DOHH2 (cell line): ENCODE results near the gene KIAA1614.

Experiments used
- CTCF ChIP-seq: fragments of 200-600 bp; sonication (generic); IDR thresholded peaks from one replicate; pipeline ENCODE4 v1.5.1; 2014; ENCODE audit warnings: antibody characterized with exemption, mild to moderate bottlenecking, low read depth, low read length; ENCODE audit not compliant: poor library complexity, severe bottlenecking
- EZH2phosphoT487 ChIP-seq: fragments of 200-600 bp; sonication (generic); IDR thresholded peaks from 2 replicates; pipeline ENCODE4 v1.6.1; 2017; ENCODE audit warnings: borderline replicate concordance, mild to moderate bottlenecking, antibody characterized with exemption, low read length, moderate library complexity, mixed read lengths

- TF ChIP-seq CTCF = no peak
- TF ChIP-seq EZH2phosphoT487 = no peak
These were observed 24.9 kb upstream of the KIAA1614 start for GRCh38 chr1:180887841-180888240.
